Vagina (tissue), 2 donors: ENCODE data around the gene PRR20A. TPM values are rescaled to one million over a fixed set of nuclear protein-coding genes. Genes with fewer than 3 reads are reported as not detected.
"Not testable (repeated sequence)": the region's sequence is repeated elsewhere in the genome, so short reads cannot be mapped to it uniquely, and the experiment has no call there.

Experiments used
- DNase-seq, 2 donors: peaks; one replicate each; pipeline ENCODE4 v3.0.0-alpha.2; 2017; ENCODE audit errors: extremely low spot score in 2 of 2
- H3K27ac ChIP-seq: fragments of 200-600 bp; sonication (generic); one replicate; pipeline ENCODE4 v1.5.1; 2019
- H3K27me3 ChIP-seq: fragments of 200-600 bp; sonication (generic); one replicate; pipeline ENCODE4 v1.5.1; 2019
- H3K36me3 ChIP-seq, 2 donors: fragments of 200-600 bp; sonication (generic); one replicate each; pipeline ENCODE4 v1.5.1; 2017 to 2019
- H3K4me1 ChIP-seq: fragments of 200-600 bp; sonication (generic); one replicate; pipeline ENCODE4 v1.5.1; 2019
- H3K4me3 ChIP-seq, 2 donors: fragments of 200-600 bp; sonication (generic); 1 replicate in 1 of 2; 2 replicates in 1 of 2; pipeline ENCODE4 v1.5.1; 2016 to 2019
- H3K9me3 ChIP-seq: fragments of 200-600 bp; sonication (generic); one replicate; pipeline ENCODE4 v1.5.1; 2019
- POLR2A ChIP-seq, 2 donors: fragments of 450-650 bp; IDR thresholded peaks; one replicate each; pipeline ENCODE4 v1.6.1; 2017; ENCODE audit warnings: antibody characterized with exemption in 2 of 2, mild to moderate bottlenecking in 2 of 2, moderate library complexity in 2 of 2
- POLR2AphosphoS5 ChIP-seq, 2 donors: sonication (generic); formaldehyde crosslinking; IDR thresholded peaks; one replicate each; pipeline ENCODE4 v1.9.0; 2017; ENCODE audit warnings: antibody characterized with exemption in 2 of 2, mild to moderate bottlenecking in 2 of 2, low read depth in 1 of 2; ENCODE audit not compliant: insufficient read depth in 1 of 2
- intact Hi-C: fragments of 100-400 bp; cut with DNase I; formaldehyde crosslinking; loops from one replicate; pipeline ENCODE4 v1.15.1; 2023
- total RNA-seq: library from RNA; depleted of rRNA; stranded (reverse); fragments of >200 nt; gene quantifications from one replicate; pipeline ENCODE4 v1.2.3, GENCODE V29; 2016
- TF ChIP-seq, protein P1 (sequence below), 3 experiments: fragments of 450-650 bp in 2 of 3; fragments of 200-600 bp in 1 of 3; sonication (generic) in 1 of 3; IDR thresholded peaks; one replicate each; pipeline ENCODE4 v1.5.1; 2017 to 2019; ENCODE audit warnings: antibody characterized with exemption in 3 of 3, mild to moderate bottlenecking in 2 of 3, moderate library complexity in 2 of 3

The PRR20A gene
- total RNA-seq, 1 donor from 2014 or later = not detected

GRCh38 chr13:57137585-57137984 lies 3.1 kb upstream of the PRR20A start:
- intact Hi-C loops = no loop called here
- no peaks in the 10 kb centered on the region for H3K4me1 ChIP-seq
- no peak for DNase-seq
- H3K27ac ChIP-seq = no peak overlapping the region
- no peaks in the 10 kb centered on the region for H3K36me3 ChIP-seq
- H3K27me3 ChIP-seq = no peaks in the 10 kb centered on the region
- no peak overlapping the region for H3K4me3 ChIP-seq
- H3K9me3 ChIP-seq = no peaks in the 10 kb centered on the region
- TF ChIP-seq POLR2A (IDR thresholded peaks at IDR 0.05) (no peak), POLR2AphosphoS5 (IDR thresholded peaks at IDR 0.05; ENCODE audit: insufficient read depth in 1 of 2, low read depth in 1 of 2) (no peak)
- TF ChIP-seq, protein P1, sequence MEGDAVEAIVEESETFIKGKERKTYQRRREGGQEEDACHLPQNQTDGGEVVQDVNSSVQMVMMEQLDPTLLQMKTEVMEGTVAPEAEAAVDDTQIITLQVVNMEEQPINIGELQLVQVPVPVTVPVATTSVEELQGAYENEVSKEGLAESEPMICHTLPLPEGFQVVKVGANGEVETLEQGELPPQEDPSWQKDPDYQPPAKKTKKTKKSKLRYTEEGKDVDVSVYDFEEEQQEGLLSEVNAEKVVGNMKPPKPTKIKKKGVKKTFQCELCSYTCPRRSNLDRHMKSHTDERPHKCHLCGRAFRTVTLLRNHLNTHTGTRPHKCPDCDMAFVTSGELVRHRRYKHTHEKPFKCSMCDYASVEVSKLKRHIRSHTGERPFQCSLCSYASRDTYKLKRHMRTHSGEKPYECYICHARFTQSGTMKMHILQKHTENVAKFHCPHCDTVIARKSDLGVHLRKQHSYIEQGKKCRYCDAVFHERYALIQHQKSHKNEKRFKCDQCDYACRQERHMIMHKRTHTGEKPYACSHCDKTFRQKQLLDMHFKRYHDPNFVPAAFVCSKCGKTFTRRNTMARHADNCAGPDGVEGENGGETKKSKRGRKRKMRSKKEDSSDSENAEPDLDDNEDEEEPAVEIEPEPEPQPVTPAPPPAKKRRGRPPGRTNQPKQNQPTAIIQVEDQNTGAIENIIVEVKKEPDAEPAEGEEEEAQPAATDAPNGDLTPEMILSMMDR (IDR thresholded peaks at IDR 0.05) = no peak

GRCh38 chr13:57138988-57139387 lies 1.7 kb upstream of the PRR20A start:
- Histone ChIP-seq H3K4me1 (no peaks in the 10 kb centered on the region), H3K36me3 (no peaks in the 10 kb centered on the region), H3K27me3 (no peaks in the 10 kb centered on the region), H3K27ac (no peak overlapping the region), H3K9me3 (no peaks in the 10 kb centered on the region), H3K4me3 (no peak overlapping the region)
- DNase-seq = no peak
- TF ChIP-seq, protein P1 (IDR thresholded peaks at IDR 0.05) = no peak
- no peak for TF ChIP-seq POLR2AphosphoS5 (IDR thresholded peaks at IDR 0.05; ENCODE audit: insufficient read depth in 1 of 2, low read depth in 1 of 2)
- TF ChIP-seq POLR2A (IDR thresholded peaks at IDR 0.05) = no peak
- intact Hi-C loops = no loop called here

GRCh38 chr13:57139781-57140180 lies 937 bp upstream of the PRR20A start:
- H3K4me3 ChIP-seq, H3K9me3 ChIP-seq, intact Hi-C loops, DNase-seq, H3K27me3 ChIP-seq, H3K4me1 ChIP-seq, H3K27ac ChIP-seq, H3K36me3 ChIP-seq: not testable (repeated sequence)

DNA sequence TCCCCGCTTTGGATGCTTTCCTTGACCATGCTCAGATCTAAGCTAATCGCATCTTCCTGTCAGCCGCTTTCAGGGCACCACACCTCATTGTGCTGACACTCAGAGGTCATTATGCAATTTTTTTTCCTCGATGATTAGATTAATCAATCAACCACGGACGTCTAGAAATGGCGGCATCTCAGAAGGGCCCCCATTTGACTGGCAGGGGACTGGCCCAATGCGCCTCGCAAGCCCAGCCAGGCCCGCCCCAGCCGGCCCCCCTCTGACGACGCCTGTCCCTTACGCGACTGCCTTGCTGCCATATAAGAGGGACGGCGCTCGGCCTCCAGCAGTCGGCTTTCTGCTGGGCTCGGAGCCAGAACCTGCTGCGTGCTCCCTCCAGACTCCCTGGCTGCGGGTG lies 6.5 kb downstream of the PRR20A start, which contains the start of gene PRR20B:
Gene PRR20B, plus strand, starts transcription at position 301 of the 400 bp plus-strand sequence. CDS start 387 bp downstream, outside the sequence.
- H3K36me3 ChIP-seq, H3K4me3 ChIP-seq, H3K4me1 ChIP-seq, intact Hi-C loops, DNase-seq, H3K27ac ChIP-seq, H3K27me3 ChIP-seq, H3K9me3 ChIP-seq: not testable (repeated sequence)

DNA sequence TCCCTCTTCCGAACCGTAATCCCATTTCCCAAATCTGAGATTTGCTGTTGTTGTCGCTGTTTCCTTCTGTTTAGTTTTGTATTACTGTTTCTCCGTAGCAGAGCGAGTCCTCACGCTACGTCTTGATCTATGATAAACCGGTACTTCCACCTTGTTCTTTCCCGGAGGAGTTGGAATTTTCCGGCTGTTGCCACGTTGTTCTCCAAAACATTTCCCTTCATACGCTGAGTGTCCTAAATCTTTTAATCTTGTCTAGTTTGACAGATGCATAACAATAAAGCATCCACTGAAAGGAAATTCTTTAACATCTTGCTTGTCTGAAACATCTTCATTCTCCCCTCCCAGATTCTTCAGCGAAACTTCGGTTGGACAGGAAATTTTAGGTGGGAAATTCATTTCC lies 7.4 kb downstream of the PRR20A start:
- H3K9me3 ChIP-seq, H3K36me3 ChIP-seq, H3K4me3 ChIP-seq, H3K27me3 ChIP-seq, intact Hi-C loops, DNase-seq, H3K4me1 ChIP-seq, H3K27ac ChIP-seq: not testable (repeated sequence)

DNA sequence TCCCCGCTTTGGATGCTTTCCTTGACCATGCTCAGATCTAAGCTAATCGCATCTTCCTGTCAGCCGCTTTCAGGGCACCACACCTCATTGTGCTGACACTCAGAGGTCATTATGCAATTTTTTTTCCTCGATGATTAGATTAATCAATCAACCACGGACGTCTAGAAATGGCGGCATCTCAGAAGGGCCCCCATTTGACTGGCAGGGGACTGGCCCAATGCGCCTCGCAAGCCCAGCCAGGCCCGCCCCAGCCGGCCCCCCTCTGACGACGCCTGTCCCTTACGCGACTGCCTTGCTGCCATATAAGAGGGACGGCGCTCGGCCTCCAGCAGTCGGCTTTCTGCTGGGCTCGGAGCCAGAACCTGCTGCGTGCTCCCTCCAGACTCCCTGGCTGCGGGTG lies 13.0 kb downstream of the PRR20A start, which contains the start of gene PRR20C:
Gene PRR20C, plus strand, starts transcription at position 301 of the 400 bp plus-strand sequence. CDS start 387 bp downstream, outside the sequence.
- H3K36me3 ChIP-seq, H3K4me1 ChIP-seq, H3K27ac ChIP-seq, intact Hi-C loops, DNase-seq, H3K27me3 ChIP-seq, H3K4me3 ChIP-seq, H3K9me3 ChIP-seq: not testable (repeated sequence)

DNA sequence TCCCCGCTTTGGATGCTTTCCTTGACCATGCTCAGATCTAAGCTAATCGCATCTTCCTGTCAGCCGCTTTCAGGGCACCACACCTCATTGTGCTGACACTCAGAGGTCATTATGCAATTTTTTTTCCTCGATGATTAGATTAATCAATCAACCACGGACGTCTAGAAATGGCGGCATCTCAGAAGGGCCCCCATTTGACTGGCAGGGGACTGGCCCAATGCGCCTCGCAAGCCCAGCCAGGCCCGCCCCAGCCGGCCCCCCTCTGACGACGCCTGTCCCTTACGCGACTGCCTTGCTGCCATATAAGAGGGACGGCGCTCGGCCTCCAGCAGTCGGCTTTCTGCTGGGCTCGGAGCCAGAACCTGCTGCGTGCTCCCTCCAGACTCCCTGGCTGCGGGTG lies 19.6 kb downstream of the PRR20A start, which contains the start of gene PRR20D:
Gene PRR20D, plus strand, starts transcription at position 301 of the 400 bp plus-strand sequence. CDS start 387 bp downstream, outside the sequence.
- H3K4me3 ChIP-seq, H3K27ac ChIP-seq, H3K4me1 ChIP-seq, H3K27me3 ChIP-seq, H3K9me3 ChIP-seq, H3K36me3 ChIP-seq, intact Hi-C loops, DNase-seq: not testable (repeated sequence)

- DNase-seq, intact Hi-C loops: not testable (repeated sequence)
Measured at GRCh38 chr13:57166897-57167296, 26.2 kb downstream of the PRR20A start, which contains the start of gene PRR20E. Gene PRR20E (plus strand): TSS chr13:57167197. CDS start chr13:57167584, 387 bp downstream.

More at GRCh38 chr13:57166897-57167296, 26.2 kb downstream of the PRR20A start, which contains the start of gene PRR20E:
- not testable (repeated sequence) for H3K9me3 ChIP-seq, H3K4me3 ChIP-seq, H3K4me1 ChIP-seq, H3K27ac ChIP-seq, H3K36me3 ChIP-seq, H3K27me3 ChIP-seq
